K562 (cell line): ENCODE measurements around the gene CLDN7. TPM values are rescaled to one million over a fixed set of nuclear protein-coding genes. Genes with fewer than 3 reads are reported as not detected.

Source experiments
- ARID1B ChIP-seq: fragments of 450-650 bp; IDR thresholded peaks from 2 replicates; pipeline ENCODE4 v1.6.1; 2016; ENCODE audit warnings: antibody characterized with exemption, mild to moderate bottlenecking, inconsistent platforms
- BHLHE40 ChIP-seq: IDR thresholded peaks from 2 replicates; pipeline ENCODE4 v1.6.1; 2011; ENCODE audit warnings: low read length, improper control_type of control experiment
- CHCHD3 ChIP-seq: fragments of 250-450 bp; sonication (Bioruptor Pico); IDR thresholded peaks from 2 replicates; pipeline ENCODE4 v2.1.2; 2022; ENCODE audit warnings: mild to moderate bottlenecking
- ETS2 ChIP-seq: IDR thresholded peaks from 2 replicates; pipeline ENCODE4 v1.6.1; 2016; ENCODE audit warnings: borderline replicate concordance, missing genetic modification characterization, mild to moderate bottlenecking, moderate library complexity, missing compliant biosample characterization; ENCODE audit not compliant: poor library complexity, severe bottlenecking
- HDGF ChIP-seq: fragments of 450-650 bp; IDR thresholded peaks from 2 replicates; pipeline ENCODE4 v1.6.1; 2016
- KLF10 ChIP-seq: fragments of 250-450 bp; sonication (Bioruptor Pico); IDR thresholded peaks from 2 replicates; pipeline ENCODE4 v1.6.1; 2021; ENCODE audit warnings: matching md5 sums
- MBD2 ChIP-seq: sonication (generic); IDR thresholded peaks from 2 replicates; pipeline ENCODE4 v1.6.1; 2016; ENCODE audit warnings: low read depth, borderline replicate concordance
- PCBP1 ChIP-seq: fragments of 200-400 bp; formaldehyde crosslinking; IDR thresholded peaks from 2 replicates; pipeline ENCODE4 v1.6.1; 2018; ENCODE audit warnings: mild to moderate bottlenecking, low read depth, low read length; ENCODE audit not compliant: poor library complexity, severe bottlenecking
- ZNF561 ChIP-seq: fragments of 450-650 bp; formaldehyde crosslinking; conservative IDR thresholded peaks from 2 replicates; pipeline ENCODE4 v1.4.0; 2020; ENCODE audit warnings: mild to moderate bottlenecking, moderate library complexity
- ZNF696 ChIP-seq: fragments of 250-450 bp; sonication (Bioruptor Pico); conservative IDR thresholded peaks from 2 replicates; pipeline ENCODE4 v1.4.0; 2020; ENCODE audit warnings: mild to moderate bottlenecking, moderate library complexity
- polyA plus RNA-seq, 8 experiments: library from polyadenylated mRNA; depleted of rRNA in 4 of 8; stranded (reverse) in 5 of 8; unstranded in 3 of 8; fragments of >200 nt; fragmentation: Nextera tagmentation in 2 of 8; fragmentation: Illumina TruSeq in 1 of 8; extraction: Ambion mirVana in 2 of 8; extraction: Trizol in 1 of 8; gene quantifications; 2 replicates each; pipeline versions ENCODE4 v1.2.1 to v1.2.3, GENCODE V29; 2011 to 2014; ENCODE audit warnings: inconsistent platforms in 1 of 8, missing spikeins in 1 of 8
- total RNA-seq, 7 experiments: library from RNA; depleted of rRNA in 6 of 7; stranded (reverse); fragments of >200 nt in 6 of 7; fragmentation: Illumina TruSeq in 2 of 7; extraction: Trizol in 2 of 7; gene quantifications; 2 replicates each; pipeline versions ENCODE4 v1.2.1 to v1.2.3, GENCODE V29; 2011 to 2021; ENCODE audit warnings: low replicate concordance in 1 of 7
- TF ChIP-seq, protein P1 (sequence below), 2 experiments: fragments of 200-800 bp in 1 of 2; sonication (Bioruptor generic) in 1 of 2; sonication (generic) in 1 of 2; formaldehyde crosslinking in 1 of 2; IDR thresholded peaks in 1 of 2; conservative IDR thresholded peaks in 1 of 2; 2 replicates each; pipeline versions ENCODE4 v1.5.0 to v1.6.1; 2016 to 2020; ENCODE audit warnings: missing compliant biosample characterization in 1 of 2, missing genetic modification characterization in 1 of 2, missing genetic modification reagents in 1 of 2
- TF ChIP-seq, protein P2 (sequence below): fragments of 450-650 bp; IDR thresholded peaks from 2 replicates; pipeline ENCODE4 v1.6.1; 2016; ENCODE audit warnings: mild to moderate bottlenecking, moderate library complexity
- TF ChIP-seq, protein P3 (sequence below): sonication (generic); formaldehyde crosslinking; IDR thresholded peaks from 2 replicates; pipeline ENCODE4 v1.8.1; 2022; ENCODE audit warnings: missing genetic modification reagents

The CLDN7 gene
- total and polyA plus RNA-seq, 9 of the 15 experiments (the other 6 are each of a cell fraction or from before 2014, with no cell fraction given) = 2.2 to 14.5 (median 7.6) TPM

DNA sequence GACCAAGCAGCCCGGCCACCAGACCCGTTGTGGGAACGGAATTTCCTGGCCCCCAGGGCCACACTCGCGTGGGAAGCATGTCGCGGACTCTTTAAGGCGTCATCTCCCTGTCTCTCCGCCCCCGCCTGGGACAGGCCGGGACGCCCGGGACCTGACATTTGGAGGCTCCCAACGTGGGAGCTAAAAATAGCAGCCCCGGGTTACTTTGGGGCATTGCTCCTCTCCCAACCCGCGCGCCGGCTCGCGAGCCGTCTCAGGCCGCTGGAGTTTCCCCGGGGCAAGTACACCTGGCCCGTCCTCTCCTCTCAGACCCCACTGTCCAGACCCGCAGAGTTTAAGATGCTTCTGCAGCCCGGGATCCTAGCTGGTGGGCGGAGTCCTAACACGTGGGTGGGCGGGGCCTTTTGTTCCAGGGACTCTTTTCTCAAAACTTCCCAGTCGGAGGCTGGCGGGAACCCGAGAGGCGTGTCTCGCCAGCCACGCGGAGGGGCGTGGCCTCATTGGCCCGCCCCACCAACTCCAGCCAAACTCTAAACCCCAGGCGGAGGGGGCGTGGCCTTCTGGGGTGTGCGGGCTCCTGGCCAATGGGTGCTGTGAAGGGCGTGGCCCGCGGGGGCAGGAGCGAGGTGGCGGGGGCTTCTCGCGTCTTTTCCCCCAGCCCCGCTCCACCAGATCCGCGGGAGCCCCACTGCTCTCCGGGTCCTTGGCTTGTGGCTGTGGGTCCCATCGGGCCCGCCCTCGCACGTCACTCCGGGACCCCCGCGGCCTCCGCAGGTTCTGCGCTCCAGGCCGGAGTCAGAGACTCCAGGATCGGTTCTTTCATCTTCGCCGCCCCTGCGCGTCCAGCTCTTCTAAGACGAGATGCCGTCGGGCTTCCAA is 19.0 kb upstream of the CLDN7 start, which contains the start of gene SLC2A4 (continued):
- TF ChIP-seq, protein P1, sequence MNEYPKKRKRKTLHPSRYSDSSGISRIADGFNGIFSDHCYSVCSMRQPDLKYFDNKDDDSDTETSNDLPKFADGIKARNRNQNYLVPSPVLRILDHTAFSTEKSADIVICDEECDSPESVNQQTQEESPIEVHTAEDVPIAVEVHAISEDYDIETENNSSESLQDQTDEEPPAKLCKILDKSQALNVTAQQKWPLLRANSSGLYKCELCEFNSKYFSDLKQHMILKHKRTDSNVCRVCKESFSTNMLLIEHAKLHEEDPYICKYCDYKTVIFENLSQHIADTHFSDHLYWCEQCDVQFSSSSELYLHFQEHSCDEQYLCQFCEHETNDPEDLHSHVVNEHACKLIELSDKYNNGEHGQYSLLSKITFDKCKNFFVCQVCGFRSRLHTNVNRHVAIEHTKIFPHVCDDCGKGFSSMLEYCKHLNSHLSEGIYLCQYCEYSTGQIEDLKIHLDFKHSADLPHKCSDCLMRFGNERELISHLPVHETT (CRISPR knock-in tag; conservative IDR thresholded peaks at IDR 0.05 in 1 of 2, IDR thresholded peaks at IDR 0.05 in 1 of 2) = no peak
- TF ChIP-seq ETS2 (tag) (no peak), PCBP1 (no peak), ARID1B (no peak), BHLHE40 (peak; percentile 53), KLF10 (CRISPR knock-in tag) (no peak), ZNF696 (CRISPR knock-in tag) (no peak), MBD2 (no peak), ZNF561 (CRISPR knock-in tag) (no peak), CHCHD3 (no peak), HDGF (no peak)
- TF ChIP-seq, protein P2, sequence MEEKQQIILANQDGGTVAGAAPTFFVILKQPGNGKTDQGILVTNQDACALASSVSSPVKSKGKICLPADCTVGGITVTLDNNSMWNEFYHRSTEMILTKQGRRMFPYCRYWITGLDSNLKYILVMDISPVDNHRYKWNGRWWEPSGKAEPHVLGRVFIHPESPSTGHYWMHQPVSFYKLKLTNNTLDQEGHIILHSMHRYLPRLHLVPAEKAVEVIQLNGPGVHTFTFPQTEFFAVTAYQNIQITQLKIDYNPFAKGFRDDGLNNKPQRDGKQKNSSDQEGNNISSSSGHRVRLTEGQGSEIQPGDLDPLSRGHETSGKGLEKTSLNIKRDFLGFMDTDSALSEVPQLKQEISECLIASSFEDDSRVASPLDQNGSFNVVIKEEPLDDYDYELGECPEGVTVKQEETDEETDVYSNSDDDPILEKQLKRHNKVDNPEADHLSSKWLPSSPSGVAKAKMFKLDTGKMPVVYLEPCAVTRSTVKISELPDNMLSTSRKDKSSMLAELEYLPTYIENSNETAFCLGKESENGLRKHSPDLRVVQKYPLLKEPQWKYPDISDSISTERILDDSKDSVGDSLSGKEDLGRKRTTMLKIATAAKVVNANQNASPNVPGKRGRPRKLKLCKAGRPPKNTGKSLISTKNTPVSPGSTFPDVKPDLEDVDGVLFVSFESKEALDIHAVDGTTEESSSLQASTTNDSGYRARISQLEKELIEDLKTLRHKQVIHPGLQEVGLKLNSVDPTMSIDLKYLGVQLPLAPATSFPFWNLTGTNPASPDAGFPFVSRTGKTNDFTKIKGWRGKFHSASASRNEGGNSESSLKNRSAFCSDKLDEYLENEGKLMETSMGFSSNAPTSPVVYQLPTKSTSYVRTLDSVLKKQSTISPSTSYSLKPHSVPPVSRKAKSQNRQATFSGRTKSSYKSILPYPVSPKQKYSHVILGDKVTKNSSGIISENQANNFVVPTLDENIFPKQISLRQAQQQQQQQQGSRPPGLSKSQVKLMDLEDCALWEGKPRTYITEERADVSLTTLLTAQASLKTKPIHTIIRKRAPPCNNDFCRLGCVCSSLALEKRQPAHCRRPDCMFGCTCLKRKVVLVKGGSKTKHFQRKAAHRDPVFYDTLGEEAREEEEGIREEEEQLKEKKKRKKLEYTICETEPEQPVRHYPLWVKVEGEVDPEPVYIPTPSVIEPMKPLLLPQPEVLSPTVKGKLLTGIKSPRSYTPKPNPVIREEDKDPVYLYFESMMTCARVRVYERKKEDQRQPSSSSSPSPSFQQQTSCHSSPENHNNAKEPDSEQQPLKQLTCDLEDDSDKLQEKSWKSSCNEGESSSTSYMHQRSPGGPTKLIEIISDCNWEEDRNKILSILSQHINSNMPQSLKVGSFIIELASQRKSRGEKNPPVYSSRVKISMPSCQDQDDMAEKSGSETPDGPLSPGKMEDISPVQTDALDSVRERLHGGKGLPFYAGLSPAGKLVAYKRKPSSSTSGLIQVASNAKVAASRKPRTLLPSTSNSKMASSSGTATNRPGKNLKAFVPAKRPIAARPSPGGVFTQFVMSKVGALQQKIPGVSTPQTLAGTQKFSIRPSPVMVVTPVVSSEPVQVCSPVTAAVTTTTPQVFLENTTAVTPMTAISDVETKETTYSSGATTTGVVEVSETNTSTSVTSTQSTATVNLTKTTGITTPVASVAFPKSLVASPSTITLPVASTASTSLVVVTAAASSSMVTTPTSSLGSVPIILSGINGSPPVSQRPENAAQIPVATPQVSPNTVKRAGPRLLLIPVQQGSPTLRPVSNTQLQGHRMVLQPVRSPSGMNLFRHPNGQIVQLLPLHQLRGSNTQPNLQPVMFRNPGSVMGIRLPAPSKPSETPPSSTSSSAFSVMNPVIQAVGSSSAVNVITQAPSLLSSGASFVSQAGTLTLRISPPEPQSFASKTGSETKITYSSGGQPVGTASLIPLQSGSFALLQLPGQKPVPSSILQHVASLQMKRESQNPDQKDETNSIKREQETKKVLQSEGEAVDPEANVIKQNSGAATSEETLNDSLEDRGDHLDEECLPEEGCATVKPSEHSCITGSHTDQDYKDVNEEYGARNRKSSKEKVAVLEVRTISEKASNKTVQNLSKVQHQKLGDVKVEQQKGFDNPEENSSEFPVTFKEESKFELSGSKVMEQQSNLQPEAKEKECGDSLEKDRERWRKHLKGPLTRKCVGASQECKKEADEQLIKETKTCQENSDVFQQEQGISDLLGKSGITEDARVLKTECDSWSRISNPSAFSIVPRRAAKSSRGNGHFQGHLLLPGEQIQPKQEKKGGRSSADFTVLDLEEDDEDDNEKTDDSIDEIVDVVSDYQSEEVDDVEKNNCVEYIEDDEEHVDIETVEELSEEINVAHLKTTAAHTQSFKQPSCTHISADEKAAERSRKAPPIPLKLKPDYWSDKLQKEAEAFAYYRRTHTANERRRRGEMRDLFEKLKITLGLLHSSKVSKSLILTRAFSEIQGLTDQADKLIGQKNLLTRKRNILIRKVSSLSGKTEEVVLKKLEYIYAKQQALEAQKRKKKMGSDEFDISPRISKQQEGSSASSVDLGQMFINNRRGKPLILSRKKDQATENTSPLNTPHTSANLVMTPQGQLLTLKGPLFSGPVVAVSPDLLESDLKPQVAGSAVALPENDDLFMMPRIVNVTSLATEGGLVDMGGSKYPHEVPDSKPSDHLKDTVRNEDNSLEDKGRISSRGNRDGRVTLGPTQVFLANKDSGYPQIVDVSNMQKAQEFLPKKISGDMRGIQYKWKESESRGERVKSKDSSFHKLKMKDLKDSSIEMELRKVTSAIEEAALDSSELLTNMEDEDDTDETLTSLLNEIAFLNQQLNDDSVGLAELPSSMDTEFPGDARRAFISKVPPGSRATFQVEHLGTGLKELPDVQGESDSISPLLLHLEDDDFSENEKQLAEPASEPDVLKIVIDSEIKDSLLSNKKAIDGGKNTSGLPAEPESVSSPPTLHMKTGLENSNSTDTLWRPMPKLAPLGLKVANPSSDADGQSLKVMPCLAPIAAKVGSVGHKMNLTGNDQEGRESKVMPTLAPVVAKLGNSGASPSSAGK = 0 out of 2 replicates have a peak, but pooled peaks have one; percentile 47
- TF ChIP-seq, protein P3, sequence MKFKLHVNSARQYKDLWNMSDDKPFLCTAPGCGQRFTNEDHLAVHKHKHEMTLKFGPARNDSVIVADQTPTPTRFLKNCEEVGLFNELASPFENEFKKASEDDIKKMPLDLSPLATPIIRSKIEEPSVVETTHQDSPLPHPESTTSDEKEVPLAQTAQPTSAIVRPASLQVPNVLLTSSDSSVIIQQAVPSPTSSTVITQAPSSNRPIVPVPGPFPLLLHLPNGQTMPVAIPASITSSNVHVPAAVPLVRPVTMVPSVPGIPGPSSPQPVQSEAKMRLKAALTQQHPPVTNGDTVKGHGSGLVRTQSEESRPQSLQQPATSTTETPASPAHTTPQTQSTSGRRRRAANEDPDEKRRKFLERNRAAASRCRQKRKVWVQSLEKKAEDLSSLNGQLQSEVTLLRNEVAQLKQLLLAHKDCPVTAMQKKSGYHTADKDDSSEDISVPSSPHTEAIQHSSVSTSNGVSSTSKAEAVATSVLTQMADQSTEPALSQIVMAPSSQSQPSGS (CRISPR knock-in tag) = no peak
